ENCODE data around the gene FAM50B.

Gene FAM50B

DNA sequence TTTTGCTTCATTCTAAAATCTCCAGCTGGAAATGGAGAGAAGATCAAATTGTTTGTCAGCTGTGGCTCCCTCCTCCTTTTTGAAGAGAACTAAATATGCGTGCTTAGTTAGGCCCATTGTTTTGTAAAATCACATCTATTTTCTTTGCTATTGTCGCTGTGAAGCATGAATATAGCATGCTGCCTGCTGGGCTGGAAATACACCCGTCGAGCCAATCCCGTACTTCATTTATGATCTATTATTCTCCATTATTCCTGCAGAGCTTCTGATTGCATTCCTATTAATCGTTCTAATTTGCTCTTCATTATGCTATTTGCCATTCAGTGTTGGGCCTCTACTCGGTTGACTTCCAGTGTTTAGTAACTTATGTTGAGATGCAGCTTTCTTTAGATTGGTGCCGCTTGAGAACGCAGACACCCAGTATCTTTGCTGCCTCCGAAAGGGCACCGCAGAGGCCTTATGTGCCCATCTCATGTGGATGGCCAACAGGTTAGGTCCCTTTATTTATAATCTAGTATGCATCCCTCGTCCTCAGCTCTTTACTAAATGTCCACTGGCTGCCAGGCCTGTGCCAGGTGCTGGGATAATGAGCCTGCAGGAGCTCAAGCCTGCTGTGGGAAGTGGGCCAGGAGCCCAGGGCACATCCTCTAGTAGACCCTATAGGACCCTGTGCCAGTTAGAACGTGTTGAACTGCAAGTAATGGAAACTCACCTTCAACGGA, 45.6 kb downstream of the FAM50B start:
- no peak for DNase-seq (ENCODE audit: low read depth in 2 of 2)

DNA sequence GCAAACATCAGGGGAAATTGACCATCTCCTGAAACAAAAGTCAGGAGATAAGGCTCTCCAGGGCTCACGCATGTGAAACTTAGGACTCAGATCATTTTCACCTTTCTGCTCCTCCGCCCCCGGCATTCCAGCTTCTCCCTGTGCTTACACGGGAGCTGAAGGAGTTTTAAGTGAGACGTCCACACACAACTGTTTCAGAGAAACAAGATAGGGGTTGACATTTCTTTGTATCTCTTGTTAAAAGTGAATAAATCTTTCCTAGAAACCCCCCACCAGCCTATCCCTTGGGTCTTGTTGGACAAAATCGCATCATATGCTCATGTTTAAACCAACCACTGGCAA, 46.1 kb downstream of the FAM50B start:
- DNase-seq (ENCODE audit: low read depth in 2 of 2) = no peak

DNA sequence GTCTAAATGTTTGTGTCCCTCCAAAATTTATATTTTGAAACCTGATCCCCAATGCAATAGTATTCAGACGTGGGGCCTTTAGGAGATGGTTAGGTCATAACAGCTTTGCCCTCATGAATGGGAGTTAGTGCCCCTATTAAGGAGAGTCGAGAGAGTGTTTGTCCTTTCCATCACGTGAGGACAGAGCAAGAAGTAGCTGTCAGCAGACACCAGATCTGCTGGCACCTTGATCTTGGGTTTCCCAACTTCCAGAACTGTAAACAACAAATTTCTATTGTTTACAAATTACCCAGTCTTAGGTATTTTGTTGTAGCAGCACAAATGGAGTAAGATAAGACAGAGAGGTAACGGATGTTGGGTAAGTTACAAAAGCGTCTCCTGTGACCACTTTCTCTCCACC, 46.6 kb downstream of the FAM50B start:
- DNase-seq (ENCODE audit: low read depth in 2 of 2) = no peak

DNA sequence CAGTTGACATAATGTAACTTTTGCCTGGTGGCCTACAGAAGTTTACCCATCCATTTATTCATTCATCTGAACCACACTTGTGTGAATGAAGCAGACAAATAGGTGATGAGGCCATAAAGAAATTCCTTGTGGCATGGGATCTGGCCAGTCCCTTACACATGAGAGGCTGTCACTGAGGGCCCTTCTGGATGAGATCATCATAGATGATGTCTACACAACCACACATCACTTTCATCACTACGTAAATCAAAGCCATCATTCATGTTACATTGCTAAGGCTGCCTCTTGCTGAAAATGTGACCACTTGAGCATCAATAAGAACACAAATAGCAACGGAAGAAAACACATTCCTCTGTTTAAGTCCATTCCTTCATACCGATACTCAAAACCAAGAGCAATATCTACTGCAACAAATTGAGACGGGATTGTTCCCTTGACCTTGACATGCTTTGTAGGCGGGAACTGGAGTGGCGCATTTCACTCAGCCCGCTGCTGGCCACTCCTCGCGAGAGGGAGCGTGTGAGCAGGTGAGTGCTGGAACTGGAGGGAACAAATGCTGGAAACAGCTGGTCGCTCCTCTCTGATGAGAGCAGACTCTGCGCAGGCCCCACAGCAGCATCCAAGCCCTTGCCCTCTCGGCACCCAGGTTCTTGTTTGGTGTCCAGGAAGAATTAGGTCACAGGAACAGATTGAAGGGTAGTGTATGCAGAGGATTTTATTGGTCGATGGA, 49.3 kb downstream of the FAM50B start:
- DNase-seq (ENCODE audit: low read depth in 2 of 2) = no peak

DNA sequence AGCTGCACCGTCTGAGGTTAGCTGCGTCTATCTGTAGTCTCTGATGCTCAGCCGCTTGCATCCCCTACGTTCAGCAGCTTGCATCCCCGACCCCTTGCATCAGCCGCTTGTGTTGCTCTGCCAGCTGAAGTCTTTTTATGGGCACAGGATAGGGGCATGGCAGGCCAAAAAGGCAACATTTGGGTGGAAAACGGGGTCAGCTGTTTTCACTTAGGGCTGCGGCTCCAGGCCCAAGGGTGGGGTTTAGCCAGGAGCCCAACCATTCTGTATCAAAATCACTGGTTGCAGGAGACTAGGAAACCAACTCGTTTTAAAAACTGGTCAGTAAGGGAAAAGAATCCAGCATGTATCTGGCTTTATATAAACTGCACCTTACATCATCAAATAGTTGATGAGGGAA, 49.9 kb downstream of the FAM50B start:
- DNase-seq (ENCODE audit: low read depth in 2 of 2) = no peak

DNA sequence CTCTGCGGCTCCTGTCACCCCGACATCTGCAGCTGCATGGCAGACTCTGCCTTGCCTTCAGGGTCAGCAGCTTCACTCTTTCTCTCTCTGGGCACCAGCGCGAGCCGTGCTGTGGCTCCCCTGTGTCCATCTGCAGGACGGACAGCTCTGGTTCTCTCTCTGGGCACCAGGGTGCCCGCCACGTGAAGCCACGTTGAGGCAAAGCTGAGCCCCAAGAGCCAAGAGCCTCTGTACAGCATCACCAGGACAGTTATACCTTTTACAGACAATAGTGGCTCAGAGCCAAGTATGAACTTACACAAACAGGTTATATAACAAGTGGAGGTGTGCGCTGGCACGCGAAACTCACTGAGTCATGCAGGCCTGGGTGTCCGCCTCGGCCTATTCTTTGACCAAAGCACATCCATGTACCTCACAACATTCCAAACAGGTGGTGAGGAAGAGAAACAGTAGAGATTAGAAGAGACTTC, 50.8 kb downstream of the FAM50B start:
- no peak for DNase-seq (ENCODE audit: low read depth in 2 of 2)
